Mucosa of descending colon (tissue), 3 donors: ENCODE data around the gene CD99L2. TPM values are rescaled to one million over a fixed set of nuclear protein-coding genes. Genes with fewer than 3 reads are reported as not detected.

ENCODE experiments used
- ATAC-seq: fragments of 200-7000 bp; cut with Tn5 transposase; one replicate; pipeline ENCODE4 v1.9.1; 2020; ENCODE audit warnings: mild to moderate bottlenecking, moderate library complexity
- DNase-seq, 3 donors: peaks; one replicate each; pipeline ENCODE4 v3.0.0-alpha.2; 2020
- H3K36me3 ChIP-seq: fragments of 200-600 bp; one replicate; pipeline ENCODE4 v1.8.0; 2021; ENCODE audit warnings: low read depth, mild to moderate bottlenecking
- H3K4me1 ChIP-seq: fragments of 200-600 bp; one replicate; pipeline ENCODE4 v1.8.0; 2021; ENCODE audit warnings: low read depth, mild to moderate bottlenecking
- H3K4me3 ChIP-seq: fragments of 200-600 bp; one replicate; pipeline ENCODE4 v1.8.0; 2021; ENCODE audit warnings: mild to moderate bottlenecking
- H3K9me3 ChIP-seq: fragments of 200-600 bp; one replicate; pipeline ENCODE4 v1.8.0; 2021; ENCODE audit warnings: mild to moderate bottlenecking
- CTCF ChIP-seq: fragments of 200-600 bp; IDR thresholded peaks from one replicate; pipeline ENCODE4 v1.8.0; 2022; ENCODE audit warnings: antibody characterized with exemption, mild to moderate bottlenecking
- intact Hi-C, 2 donors: fragments of 100-400 bp; cut with DNase I in 1 of 2; cut with micrococcal nuclease in 1 of 2; formaldehyde crosslinking; loops; one replicate each; pipeline versions ENCODE4 v1.11.0 to v1.11.1; 2022; cut with DNase I, micrococcal nuclease
- total RNA-seq, 3 donors: library from RNA; stranded (reverse); fragmentation: NEBNext Ultra II Directional in 2 of 3; extraction: Animal tissue kit (Norgen Biotek cat#: 25700) in 2 of 3; gene quantifications; one replicate each; pipeline versions ENCODE4 v1.2.1 to v1.2.4, GENCODE V29; 2021 to 2023
- donor health status: DM: no; HTN: no; CAD: no; lungs with moderate emphysema.
- donor health status: DM: no; HTN: no; CAD: no.
- donor health status: DM: no; HTN: yes; CAD: no.

Gene CD99L2
- total RNA-seq, 3 donors from 2014 or later = 12.3 to 48.0 (median 15.6) TPM

GRCh38 chrX:150779385-150779784, 119.1 kb downstream of the CD99L2 start:
- no peak for DNase-seq
- intact Hi-C loops = no loop called here
- H3K4me3 ChIP-seq = no peak overlapping the region

GRCh38 chrX:150777328-150777992, 121.0 kb downstream of the CD99L2 start:
- Histone ChIP-seq H3K4me1 (no peaks in the 10 kb centered on the region), H3K9me3 (no peaks in the 10 kb centered on the region), H3K36me3 (no peaks in the 10 kb centered on the region), H3K4me3 (no peak overlapping the region)
- intact Hi-C loops = no loop called here
- no peak for TF ChIP-seq CTCF
- ATAC-seq (no peak), DNase-seq (no peak)

More at GRCh38 chrX:150779385-150779784, 119.1 kb downstream of the CD99L2 start:
- TF ChIP-seq CTCF = no peak
- no peaks in the 10 kb centered on the region for H3K4me1 ChIP-seq
- no peak for ATAC-seq
- H3K36me3 ChIP-seq = no peaks in the 10 kb centered on the region
- no peaks in the 10 kb centered on the region for H3K9me3 ChIP-seq

- intact Hi-C loops = no loop called here
- TF ChIP-seq CTCF = no peak
- ATAC-seq (no peak), DNase-seq (no peak)
- Histone ChIP-seq H3K4me3 (no peak overlapping the region), H3K4me1 (no peaks in the 10 kb centered on the region), H3K36me3 (no peaks in the 10 kb centered on the region), H3K9me3 (no peaks in the 10 kb centered on the region)
Observed at GRCh38 chrX:150775569-150776350, 122.7 kb downstream of the CD99L2 start.

GRCh38 chrX:150774798-150775568, 123.5 kb downstream of the CD99L2 start:
- DNase-seq (no peak), ATAC-seq (no peak)
- no peak for TF ChIP-seq CTCF
- Histone ChIP-seq H3K9me3 (no peaks in the 10 kb centered on the region), H3K36me3 (no peaks in the 10 kb centered on the region), H3K4me1 (no peaks in the 10 kb centered on the region), H3K4me3 (no peak overlapping the region)
- intact Hi-C loops = no loop called here

GRCh38 chrX:150773634-150774033, 124.8 kb downstream of the CD99L2 start:
- Histone ChIP-seq H3K9me3 (no peaks in the 10 kb centered on the region), H3K36me3 (no peaks in the 10 kb centered on the region), H3K4me3 (no peak overlapping the region), H3K4me1 (no peaks in the 10 kb centered on the region)
- ATAC-seq (no peak), DNase-seq (no peak)
- intact Hi-C loops = loop anchor here (2.0 kb wide), 2 partner anchors 307 to 309 kb away; no protein-coding TSS in a partner anchor
- TF ChIP-seq CTCF = no peak
